HG03378 (cell line): ENCODE measurements around the gene DCAF8L2.
A peak's percentile ranks its signal among the peaks of the same experiment; 100 is the strongest.
"Not testable (repeated sequence)": the region's sequence is repeated elsewhere in the genome, so short reads cannot be mapped to it uniquely, and the experiment has no call there.

ENCODE experiments used
- ATAC-seq: cut with Tn5 transposase; IDR thresholded peaks from one replicate; pipeline ENCODE4 v1.9.1; 2021; ENCODE audit warnings: mild to moderate bottlenecking, moderate library complexity; ENCODE audit not compliant: unreplicated experiment

The DCAF8L2 gene

DNA sequence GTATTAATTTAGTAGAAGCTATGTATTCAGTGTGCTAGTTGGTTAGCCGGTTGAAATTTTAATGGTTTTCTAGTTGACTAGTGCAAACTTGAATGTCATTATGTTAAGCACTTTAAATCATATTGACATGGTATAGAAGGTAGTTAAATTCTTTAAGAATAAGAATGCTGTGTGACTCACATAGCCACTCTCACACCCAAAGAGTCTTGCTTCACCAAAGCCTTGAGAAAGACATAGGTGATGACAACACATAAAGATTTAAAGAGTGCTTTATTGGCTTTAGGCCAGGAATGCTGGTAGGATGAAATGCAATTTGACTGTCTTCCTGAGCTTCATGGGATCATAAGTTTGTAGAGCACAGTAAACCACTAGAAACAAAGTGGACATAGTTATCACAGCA lies 85.3 kb downstream of the DCAF8L2 start:
- no peak for ATAC-seq

DNA sequence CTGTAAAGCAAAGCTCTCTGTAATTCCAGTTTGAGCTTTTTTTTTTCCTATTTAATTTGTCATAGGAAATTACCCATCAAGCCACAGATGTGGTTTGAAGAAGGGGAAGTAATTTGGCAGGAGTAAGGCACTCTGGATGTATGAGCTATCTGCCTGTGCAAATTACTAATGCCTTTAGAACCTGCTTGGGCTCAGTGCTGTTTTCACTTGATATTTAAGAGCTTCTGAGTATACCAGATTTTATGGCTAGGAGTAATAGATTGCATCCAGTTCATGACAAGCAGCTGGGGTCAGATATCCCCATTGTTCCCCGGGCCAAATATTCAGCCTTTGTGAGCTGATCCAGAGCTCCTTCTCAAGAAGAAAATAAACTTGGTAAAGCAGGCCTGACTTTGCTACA lies 89.1 kb downstream of the DCAF8L2 start:
- no peak for ATAC-seq

DNA sequence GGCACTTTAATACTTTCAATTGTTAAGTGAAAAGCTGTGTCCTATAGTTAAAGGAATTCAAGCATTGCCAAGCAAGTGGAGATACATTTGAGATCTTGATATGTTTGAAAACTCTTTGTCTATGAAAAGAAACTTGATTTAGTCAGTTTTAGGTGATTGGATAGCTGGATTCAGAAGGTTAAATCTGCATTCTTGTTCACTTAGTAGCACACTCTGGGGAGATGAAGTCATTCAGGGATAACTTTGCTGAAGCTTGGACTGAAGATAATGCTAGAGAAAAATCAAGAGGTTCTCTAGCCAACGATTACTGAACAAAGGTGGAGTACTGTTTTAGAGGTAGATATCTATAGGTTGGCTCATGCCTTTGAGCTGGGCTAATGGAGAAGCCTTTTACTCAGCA lies 90.6 kb downstream of the DCAF8L2 start:
- no peak for ATAC-seq

DNA sequence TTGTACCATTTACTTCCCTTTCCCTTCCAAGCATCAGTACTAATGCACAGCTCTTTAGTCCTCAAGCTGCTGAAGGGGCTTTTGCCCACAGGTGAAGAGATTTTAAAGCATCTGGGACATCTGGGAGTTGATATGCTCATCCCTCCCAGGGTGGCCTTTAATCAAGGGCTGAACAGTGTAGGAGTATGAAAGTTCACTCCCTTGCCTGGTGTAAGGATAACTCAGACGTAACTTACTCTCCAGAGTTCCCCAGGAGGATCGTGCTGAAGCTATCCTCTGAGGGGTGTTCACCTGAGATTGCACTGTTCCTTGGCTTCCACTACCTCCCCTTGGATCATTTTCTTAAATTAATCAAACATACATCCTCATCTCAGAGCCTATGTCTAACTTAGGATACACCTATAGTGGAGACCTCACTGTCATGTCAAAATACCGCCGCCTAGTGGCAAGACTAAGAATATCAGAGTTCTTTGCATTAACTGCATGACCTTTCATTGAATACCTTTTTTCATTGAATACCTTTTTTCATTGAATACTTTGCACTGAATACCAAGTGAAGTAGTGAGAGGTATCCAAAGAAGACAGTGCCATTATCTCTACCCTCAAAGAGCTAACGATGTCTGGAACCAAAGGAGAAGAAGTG lies 93.5 kb downstream of the DCAF8L2 start:
- ATAC-seq, result peak; percentile 76

DNA sequence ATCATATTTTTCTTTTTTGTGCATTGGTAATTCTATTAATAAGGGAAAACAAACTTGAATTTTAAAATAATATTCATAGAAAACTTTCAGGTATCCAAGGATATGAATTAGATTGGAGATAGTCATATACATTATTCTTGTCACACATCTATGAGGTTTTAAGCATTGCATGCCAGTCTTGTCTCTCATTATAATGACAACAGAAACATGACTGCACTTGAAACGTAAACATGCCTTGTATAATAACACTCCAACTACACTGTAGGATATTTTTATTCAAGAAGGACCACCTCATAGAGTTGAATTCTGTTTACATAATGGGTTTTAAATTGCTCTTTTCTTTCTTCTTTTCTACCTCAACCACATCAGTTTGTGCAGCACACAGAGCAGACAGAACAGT lies 104.5 kb downstream of the DCAF8L2 start:
- no peak for ATAC-seq

DNA sequence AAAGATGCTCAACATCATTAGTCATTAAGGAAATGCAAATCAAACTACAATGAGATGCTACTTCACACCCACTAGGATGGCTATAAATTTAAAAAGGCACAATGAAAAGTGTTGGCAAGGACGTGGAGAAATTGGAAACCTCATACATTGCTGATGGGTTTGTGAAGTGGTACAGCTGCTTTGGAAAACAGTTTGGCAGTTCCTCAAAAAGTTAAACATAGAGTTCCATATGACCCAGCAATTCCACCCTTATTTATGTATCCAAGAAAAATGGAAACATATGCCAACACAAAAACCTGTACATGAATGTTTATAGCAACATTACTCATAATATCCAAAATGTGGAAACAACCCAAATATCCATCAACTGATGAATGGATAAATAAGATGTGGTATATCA lies 116.4 kb downstream of the DCAF8L2 start:
- no peak for ATAC-seq

DNA sequence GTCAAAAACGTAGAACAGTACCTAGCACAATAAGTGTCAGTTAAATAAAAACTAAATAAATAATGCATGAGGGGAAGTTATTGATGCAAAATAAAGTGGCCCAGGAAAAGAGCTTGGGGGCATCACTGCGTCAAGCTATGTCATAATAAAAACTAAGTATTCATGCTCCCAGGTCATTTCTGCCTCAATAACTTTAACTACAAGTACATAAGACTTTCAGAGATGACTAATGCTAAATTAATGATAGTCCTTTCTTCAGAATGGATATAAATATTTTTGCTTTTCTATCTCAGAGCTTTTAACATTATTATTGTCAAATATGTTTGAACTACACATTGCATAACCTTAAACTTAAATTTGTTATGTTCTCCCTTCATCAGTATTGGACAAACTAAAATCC lies 125.5 kb downstream of the DCAF8L2 start:
- no peak for ATAC-seq

DNA sequence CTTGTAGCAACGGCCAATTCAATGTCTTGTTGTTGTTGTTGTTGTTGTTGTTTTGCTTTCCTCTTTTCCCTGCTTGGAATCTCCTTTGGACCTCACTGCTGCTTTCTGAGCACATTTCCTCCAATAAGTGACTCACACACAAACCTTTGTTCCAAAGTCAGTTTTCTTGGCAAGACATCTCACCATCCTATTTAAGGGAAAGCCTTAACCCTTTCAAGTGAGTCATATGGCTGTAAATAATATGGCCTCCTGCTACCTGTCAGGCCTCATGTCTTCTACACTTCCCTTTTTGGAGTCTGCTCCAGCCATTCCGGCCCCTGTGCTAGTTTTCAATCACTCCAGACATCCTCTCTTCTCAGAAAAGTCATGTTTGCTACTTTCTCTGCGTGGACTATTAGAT lies 138.1 kb downstream of the DCAF8L2 start:
- no peak for ATAC-seq

DNA sequence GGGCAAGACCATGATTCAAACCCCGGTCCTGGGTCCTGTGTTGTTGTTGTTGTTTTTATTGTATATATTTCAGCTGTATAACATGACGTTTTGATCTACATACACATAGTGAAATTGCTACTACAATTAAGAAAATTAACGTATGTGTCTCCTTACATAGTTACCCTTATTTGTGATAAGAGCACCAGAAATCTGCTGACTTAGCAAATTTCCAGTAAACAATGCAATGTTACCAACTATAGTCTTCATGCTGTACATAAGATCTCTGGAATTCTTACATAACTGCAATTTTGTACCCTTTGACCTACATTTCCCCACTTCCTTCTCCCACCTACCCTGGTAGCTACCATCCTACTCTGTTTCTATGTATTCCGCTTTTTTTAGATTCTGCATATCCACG lies 141.8 kb downstream of the DCAF8L2 start:
- ATAC-seq, result no peak

DNA sequence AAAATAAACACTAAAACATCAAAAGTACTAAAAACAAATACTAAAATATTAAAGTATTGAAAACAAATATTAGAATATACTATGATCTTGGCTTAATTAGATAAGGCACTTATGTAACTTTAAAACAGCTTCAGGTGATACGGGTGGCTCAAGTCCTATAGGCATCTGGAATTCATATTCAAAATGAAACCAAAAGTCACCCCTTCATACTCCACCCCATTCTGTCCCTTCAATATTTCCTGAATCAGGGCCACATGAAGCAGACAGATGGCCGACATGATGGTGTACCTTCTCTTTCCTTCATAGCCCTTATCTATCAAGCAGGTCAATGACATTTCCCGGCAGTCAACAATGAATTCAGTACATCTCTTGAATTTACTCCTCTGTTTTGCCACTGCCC lies 145.8 kb downstream of the DCAF8L2 start:
- no peak for ATAC-seq

DNA sequence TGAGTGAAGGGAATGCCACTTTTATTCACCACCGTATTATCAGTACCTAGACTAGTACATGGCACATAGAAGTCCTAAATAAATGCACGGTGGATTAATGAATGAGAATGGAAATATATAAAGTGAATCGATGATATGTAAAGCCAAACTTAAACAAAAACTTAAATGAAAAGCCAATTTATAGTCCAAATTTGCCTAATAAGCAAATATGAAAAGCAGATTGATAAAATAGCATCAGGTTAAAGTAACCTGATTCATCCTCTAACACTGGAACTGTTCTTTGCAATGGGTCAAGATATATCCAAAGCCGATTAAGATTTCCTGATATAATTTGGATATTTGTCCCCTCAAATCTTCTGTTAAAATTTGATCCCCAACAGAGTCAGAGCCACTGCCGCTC lies 150.8 kb downstream of the DCAF8L2 start:
- ATAC-seq, result no peak

DNA sequence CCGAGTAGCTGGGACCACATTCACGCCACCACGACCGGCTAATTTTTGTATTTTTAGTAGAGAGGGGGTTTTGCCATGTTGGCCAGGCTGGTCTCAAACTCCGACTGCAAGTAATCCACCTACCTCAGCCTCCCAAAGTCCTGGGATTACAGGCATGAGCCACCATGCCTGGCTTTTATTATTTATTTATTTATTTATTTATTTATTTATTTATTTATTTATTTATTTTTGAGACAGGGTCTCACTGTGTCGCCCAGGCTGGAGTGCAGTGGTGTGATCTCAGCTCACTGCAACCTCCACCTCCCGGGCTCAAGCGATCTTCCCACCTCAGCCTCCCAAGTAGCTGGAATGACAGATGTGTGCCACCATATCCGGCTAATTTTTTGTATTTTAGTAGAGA lies 153.4 kb downstream of the DCAF8L2 start:
- ATAC-seq, result not testable (repeated sequence)

DNA sequence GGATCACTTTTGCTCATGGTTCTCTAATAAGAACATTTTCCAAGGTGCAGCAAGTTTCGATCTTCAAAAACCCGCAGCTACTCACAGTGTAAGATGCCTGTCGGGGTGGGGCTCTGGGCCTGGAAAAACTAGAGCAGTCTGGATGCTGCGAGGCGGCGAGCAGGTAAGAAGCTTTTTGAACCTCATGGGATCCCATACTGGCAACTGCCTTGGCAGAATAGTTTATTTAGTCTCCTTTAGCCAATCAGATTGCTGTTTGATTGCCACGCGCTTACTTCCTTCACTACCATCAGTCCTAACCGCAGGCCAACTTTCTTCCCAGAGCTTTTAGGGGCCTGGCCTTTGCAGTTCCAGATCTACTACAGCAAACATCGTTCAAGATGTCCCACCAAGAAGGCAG lies 156.4 kb downstream of the DCAF8L2 start:
- no peak for ATAC-seq

DNA sequence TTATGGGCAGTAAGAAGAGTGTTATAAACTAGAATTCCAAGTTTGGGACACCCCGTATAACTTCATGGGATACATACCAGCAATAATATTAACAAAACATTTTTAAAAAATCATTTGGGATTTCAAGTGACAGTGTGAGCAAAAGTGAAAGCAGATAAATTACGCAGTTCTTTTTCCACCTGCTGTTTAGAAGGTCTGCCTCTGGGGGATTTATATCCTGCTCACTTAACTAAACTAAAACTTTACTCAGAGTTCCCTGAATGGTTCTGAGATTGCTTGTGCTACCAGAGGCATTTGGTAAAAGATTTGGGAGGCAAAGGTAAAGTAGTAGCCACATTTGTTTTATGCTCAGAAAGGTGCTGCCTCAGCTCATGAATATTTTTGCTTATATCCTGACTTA lies 160.2 kb downstream of the DCAF8L2 start:
- ATAC-seq, result not testable (repeated sequence)

DNA sequence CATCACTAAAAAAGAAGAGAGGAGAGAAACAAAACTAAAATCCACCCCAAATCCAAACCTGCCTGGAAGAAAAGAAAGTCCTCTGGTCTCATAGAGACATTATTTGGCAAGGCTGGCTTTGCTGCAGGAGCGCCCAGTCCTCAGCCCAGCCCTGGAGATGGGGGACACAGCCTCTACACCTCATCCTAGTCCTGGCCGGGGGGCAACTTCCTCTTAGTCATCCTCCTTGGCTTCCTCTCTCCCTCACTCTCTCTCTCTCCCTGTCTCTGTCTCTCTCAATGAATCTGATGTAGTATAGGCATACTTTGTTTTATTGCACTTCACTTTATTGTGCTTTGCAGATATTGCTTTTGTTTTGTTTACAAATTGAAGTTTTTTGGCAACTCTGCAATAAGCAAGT lies 161.8 kb downstream of the DCAF8L2 start:
- no peak for ATAC-seq

DNA sequence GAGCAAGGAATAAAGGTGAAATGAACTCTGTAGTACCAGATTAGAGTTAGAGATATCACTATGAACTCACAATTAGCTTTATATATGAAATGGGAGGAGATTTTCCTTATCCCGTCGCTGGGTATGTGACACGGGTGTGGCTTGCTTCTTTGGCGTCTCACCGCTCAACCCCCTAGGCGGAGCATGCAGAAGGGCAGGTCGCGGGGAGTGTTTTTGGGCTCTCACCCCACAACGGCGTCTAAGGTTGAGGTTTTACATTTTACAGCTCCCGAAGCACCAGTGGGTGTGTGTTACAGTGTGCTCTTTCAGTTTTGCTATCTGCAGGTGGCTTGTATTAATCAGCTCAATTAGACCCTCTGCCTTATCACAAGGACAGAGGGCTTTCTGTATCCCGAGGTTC lies 175.6 kb downstream of the DCAF8L2 start:
- ATAC-seq, result no peak

DNA sequence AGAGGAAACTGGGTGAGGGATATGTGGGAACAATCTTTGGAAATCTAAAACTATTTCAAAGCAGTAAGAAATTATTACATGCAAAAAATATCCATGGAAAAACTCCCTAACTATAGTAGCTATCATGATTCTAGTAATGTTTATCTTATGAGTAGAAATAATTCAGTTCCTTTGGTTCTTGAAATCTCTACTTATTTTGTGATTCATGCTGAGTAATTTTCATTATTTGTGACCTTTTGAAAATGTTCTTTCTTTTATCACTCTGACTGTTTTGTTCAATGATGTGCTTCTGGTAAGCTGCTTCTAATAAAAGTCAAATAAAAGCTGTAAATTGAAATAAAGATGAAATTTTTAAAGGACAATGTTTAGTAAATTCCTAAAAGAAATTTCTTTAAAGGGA lies 177.2 kb downstream of the DCAF8L2 start:
- no peak for ATAC-seq

DNA sequence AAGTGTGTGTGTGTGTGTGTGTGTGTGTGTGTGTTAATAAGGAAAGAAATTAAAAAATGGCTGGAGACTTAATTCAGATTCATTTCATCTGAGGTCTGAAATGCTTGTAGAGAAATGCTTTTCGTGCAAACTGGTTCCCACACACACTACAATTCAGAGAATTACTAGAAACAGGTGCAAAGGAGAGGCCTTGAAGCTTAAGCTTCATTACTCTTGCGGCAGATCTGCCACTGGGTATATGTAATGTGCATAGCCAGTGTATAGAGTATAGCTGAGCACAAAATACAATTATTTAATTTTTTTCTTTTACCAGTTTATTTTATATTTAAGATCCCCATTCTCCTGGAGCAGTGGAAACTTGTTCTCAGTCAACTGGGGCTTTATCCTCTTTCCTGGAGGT lies 185.8 kb downstream of the DCAF8L2 start:
- ATAC-seq, result no peak

DNA sequence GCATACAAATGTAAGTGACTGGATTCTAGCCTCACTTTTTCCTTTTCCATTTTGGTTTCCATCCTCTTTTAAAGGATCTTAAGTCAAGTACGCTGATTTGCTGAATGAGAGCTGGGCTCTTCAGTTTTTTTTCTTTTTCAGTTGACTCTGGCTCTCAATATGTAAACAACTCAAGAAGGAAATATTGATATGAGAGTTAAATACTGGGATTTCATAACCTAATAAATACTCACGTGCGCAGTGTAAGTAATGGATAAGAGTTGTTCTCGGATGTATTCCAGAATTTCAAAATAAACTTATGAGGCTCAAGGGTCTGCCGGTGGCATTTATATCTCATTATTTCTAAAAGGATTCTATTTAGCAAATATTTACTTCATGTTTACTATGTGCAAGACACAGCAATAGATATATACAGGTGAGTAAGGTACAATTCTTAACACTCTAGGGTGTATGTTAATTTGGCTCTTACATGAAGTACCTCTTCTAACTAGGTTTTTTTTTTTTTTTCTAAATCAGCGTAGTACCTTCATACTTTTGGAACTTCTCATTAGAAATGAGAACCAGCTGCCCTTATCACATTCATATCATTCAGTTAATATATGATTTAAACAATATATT lies 206.6 kb downstream of the DCAF8L2 start:
- ATAC-seq, result no peak

DNA sequence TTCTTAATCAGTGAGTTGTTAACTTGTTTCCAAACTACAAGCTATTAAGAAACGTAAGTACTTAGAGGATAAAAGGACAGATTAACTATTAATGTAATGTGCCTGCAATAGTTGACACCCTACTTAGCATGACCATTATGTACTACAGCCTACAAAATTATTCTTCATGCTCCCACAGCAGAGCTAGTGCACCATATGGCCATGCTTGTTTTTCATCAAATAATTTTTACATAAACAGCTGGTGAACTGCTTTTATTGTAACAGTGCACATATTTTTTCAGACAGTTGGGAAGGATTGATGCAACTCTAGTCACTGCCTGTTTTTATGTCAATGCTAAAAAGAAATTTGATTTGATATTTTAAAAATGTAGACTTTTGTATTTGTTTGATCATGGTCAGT lies 207.4 kb downstream of the DCAF8L2 start:
- no peak for ATAC-seq
